Measurements from ENCODE around the gene GPR39.

DNA sequence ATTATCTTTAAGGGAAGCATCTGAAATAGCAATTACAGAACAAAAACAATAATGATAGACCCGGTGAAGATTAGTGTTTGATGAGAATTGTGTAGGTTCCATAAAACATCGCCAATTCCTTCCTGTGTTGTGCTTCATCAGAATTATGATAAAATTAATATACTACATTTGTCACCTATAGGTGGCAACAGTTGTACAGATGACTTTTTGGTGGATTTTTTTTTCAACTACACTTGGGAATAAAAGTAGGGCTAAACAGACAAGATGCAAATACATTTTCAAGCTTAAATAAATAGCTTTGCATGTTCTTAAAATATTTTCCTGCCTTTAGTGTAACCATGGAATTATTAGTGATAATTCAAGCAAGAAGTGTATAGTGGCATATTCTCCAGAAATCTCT, 260.4 kb downstream of the GPR39 start:
- TF ChIP-seq POLR2AphosphoS5 (IDR thresholded peaks at IDR 0.05) (no peak), POLR2A (IDR thresholded peaks at IDR 0.05) (no peak), EP300 (IDR thresholded peaks at IDR 0.05) (no peak)
- TF ChIP-seq, protein P1, sequence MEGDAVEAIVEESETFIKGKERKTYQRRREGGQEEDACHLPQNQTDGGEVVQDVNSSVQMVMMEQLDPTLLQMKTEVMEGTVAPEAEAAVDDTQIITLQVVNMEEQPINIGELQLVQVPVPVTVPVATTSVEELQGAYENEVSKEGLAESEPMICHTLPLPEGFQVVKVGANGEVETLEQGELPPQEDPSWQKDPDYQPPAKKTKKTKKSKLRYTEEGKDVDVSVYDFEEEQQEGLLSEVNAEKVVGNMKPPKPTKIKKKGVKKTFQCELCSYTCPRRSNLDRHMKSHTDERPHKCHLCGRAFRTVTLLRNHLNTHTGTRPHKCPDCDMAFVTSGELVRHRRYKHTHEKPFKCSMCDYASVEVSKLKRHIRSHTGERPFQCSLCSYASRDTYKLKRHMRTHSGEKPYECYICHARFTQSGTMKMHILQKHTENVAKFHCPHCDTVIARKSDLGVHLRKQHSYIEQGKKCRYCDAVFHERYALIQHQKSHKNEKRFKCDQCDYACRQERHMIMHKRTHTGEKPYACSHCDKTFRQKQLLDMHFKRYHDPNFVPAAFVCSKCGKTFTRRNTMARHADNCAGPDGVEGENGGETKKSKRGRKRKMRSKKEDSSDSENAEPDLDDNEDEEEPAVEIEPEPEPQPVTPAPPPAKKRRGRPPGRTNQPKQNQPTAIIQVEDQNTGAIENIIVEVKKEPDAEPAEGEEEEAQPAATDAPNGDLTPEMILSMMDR (IDR thresholded peaks at IDR 0.05): no peak
